Fibroblast of skin of right biceps (primary cell): ENCODE results near the gene SYCN.

Source experiments
- DNase-seq: peaks from one replicate; pipeline ENCODE4 v3.0.0-alpha.2; 2013

SYCN gene

DNA sequence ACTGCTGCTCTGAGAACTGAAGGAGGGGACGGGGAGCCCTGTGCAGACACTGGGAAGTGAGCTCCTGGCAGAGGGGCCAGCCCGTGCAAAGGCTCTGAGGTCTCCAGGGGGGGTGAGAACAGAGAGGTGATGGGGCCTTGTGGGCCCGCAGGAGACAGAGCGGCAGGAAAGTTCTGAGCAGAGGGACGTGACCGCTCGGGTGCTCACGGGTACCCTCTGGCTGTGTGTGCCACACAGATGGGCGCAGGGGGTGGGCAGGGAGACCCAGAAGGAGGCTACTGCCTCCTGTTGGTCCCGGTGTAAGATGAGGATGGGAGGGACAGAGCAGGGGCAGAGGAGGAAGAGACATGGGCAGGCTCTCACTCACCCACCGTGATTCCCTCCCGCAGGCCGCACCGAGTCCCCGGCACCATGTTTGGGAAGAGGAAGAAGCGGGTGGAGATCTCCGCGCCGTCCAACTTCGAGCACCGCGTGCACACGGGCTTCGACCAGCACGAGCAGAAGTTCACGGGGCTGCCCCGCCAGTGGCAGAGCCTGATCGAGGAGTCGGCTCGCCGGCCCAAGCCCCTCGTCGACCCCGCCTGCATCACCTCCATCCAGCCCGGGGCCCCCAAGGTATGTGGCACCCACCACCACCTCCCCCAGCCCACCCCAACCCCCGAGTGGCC is 34.8 kb downstream of the SYCN start:
- DNase-seq = no peak

GRCh38 chr19:39168258-39169142 is 35.6 kb downstream of the SYCN start:
- no peak for DNase-seq

GRCh38 chr19:39167461-39168257 is 36.4 kb downstream of the SYCN start:
- no peak for DNase-seq

DNA sequence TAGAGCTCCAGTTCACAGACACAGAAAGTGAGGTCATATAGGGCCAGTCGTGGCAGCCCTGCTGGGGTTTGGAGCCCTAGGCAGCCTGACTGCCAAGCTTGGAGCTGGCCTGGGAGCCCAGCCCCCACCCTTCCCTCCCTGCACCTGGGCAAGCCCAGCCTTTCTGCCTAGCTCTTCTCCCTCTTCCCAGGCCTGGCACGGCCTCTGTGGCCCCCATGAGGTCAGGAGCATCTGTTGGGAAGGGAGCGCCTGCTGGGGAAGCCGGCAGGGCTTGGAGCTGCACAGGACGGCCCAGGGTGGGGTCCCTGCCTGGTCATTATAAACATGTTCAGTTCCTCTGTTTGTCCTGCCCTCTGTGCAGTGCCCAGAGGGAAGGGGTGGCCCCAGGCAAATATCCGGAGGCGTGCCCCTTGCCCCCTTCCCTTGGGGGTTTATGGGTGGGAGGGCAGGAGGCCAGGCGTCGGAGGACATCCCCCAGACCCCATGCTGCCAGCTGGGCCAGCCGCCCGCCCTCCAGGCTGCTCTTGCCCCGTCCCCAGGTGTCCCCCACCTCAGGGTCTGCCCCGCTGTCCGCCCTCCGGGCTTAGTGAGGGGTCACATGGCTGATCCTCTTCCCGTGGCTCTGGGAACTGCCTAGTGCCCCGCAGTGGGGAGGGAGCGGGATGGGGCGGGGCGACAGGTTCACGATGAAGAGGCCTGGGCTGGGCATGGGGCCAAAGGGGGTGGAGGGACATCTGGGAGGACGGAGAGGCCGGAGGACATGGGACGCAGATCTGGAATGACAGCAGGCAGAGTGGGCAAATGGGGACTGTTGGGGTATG is 37.3 kb downstream of the SYCN start:
- DNase-seq = no peak

GRCh38 chr19:39165857-39166256 is 38.2 kb downstream of the SYCN start:
- no peak for DNase-seq

DNA sequence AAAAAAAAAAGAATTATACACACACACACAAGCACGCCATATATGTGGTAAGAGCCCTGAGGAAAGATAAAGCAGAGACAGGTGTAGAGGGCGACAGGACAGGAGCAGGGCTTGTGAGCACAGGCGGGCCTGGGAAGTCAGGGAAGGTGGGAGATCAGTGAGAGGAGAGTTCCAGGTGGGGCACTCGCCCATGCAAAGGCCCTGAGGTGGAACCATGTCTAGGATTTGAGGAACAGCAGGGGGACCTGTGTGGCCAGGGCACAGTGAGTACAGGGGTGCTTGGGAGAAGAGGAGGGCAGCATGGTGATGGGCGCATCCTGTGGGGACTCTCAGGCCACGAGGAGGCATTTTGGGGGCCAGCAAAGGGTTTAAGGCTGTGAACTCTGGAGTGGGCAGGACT is 39.8 kb downstream of the SYCN start:
- DNase-seq = no peak

- DNase-seq = no peak
Measured at GRCh38 chr19:39163621-39164020, 40.4 kb downstream of the SYCN start.

GRCh38 chr19:39162441-39163043 is 41.5 kb downstream of the SYCN start:
- no peak for DNase-seq

DNA sequence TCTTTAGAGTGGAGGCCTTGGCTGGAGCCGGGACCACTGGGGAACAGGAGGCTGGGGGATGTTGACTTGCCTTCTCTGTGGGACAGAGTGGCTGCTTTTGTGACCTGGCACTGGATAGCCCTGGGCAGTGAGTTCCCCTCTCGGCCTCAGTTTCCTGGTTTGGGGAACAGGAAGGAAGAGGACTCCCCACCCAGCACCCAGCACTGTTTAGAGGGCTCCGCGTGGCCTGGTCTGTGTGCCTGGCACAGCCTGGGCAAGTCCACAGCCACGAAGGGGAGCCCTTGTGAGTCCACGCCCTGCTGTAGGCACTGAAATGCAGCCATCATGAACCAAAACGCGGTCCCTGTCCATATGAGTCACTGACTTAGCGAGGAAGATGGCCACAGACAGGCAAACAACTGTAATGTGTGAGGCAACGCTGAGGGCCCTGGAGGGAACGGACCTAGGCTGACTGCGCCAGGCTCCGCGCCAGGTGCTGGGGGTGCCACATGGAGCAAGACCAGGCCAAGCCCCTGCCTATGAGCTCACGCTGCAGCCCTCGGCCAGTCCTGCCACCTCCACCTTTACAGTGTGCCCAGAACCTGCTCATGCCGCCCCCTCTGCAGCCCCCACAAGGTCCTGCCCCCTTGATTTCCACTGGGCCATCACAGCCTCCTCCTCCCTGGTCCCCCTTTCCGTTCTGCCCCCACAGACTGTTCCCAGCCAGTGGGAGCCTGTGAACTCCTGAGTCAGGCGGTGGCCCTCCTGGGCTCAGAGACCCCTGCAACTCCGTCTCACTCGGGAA is 43.0 kb downstream of the SYCN start:
- DNase-seq = no peak

GRCh38 chr19:39160523-39160861 is 43.6 kb downstream of the SYCN start:
- DNase-seq = peak; percentile 20

DNA sequence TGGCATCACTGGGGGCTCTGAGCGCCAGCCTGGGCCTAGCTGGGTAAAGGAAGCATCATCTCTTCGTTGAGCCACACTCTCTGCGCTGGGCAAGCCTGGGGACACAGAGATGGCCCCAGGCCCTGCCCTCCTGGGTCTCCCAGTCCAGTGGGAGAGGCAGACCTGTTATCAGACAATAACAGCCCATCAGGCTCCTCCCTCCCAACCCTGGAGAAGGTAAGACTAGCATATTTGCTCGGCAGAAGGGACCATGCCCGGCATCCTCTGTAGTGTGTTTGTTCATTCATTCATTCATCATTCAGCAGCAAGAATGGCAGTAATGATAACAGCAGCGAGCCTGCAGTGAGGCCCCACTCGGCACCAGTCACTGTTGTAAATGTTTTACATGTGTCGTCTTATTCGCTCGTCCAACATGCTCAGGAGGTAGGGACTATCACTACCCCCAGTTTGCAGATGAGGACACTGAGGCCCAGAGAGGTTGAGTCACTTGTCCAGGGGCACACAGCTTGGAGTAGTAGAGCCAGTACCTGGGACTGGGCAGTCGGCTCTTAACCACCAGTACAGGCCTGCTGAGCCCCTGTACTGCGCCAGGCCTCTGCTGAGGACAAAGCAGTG is 45.3 kb downstream of the SYCN start:
- DNase-seq = no peak

DNA sequence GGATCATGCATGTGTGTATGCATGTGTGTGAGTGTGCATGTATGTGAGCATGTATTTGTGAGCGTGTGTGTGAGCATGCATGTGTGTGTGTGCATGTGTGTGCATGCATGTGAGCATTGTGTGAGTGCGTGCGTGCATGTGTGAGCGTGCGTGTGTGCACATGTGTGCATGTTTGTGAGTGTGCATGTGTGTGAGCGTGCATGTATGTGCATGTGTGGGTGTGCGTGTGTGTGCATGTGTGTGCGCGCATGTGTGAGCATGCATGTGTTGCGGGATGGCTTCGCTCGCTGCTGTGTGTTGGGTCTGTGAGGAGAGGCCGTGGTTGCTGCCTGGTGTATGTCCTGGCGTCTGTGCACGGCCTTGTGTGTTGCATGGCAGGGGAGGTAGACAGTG is 46.1 kb downstream of the SYCN start:
- no peak for DNase-seq

DNA sequence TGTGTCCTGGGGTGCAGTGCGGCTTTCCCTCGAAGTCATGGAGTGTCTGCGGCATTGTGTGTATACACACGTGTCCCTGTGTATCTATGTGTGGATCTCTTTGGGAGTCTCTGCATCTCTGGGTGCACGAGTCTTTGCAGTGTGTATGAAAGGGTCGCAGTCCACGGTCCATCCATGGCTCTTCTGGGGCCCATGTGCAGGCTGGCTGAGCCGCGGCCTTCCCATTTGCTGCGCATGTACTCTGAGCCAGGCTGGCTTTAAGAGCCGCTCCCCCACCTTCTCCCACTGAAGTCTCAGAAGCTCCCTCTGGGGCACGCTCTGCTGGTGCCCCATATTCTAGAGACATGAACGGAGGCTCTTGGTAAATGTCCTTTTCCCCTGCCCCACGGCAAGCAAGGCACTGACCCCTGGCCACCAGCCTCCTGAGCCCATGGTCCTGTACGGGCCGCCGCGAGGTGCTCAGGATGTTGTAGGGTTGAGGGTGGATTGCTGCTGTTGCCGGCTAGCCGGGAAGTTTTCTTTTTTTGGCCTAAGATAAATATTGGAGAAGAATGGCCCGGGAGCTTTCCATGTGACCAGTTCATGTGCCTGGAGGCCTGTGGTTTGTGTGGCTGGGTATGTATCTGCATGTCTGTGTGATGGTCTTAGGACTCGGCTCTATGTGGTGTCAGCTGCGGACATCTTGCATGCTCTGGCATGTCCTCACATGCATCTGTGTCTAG is 46.6 kb downstream of the SYCN start:
- DNase-seq = no peak

- DNase-seq = peak; percentile 16
Measured at GRCh38 chr19:39156326-39157230, 47.5 kb downstream of the SYCN start.

GRCh38 chr19:39155741-39156140 is 48.3 kb downstream of the SYCN start:
- DNase-seq = no peak

DNA sequence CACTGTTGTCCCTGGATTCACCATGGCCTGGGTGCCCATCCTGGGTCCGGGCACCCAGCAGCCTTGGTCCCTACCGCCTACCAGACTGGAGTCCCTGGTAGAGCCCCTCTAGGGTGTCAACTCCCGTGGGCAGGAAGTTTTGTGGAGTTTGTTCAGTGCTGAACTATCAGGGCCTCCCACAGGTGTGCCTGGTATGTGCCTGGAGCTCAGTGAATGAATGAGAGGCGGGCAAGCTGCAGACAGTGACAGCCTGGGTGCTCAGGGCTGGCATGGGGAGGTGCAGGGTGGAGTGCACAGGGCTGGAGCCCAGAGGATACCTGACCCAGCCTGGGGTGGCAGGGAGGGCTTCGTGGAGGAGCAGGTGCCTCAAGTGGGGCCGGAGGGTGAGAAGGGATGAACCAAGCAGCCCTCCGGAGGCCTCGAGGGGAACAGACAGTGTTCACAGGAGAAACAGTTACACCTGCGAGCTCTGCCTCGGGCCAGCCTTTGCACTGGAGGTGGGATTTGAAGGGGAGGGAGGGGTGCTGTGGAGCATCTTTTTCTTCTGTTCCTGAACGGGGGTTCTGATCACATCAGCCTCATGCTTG is 48.9 kb downstream of the SYCN start:
- no peak for DNase-seq

DNA sequence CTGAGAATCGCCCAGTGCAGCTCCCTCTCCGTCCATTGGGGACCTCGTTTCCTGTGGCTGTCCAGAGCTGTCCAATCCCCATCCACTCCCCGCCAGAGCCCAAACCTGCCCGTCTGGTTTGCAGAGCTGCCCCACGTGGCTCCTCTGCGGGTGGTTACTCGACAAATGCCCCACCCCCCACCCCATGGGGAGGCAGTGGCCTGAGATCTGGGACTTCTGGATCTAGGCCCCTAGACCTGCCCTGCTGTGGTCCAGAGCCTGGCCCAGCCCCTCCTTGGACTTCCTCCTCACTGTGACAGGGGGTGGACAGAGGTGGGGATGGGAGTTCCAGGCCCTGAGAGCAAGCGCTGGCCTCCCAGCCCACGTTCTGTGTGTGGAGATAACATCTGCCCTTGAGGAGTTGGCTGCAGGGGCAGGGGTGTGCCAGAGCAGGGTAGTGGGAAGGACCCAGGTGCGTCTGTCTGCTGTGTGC is 49.4 kb downstream of the SYCN start:
- no peak for DNase-seq

DNA sequence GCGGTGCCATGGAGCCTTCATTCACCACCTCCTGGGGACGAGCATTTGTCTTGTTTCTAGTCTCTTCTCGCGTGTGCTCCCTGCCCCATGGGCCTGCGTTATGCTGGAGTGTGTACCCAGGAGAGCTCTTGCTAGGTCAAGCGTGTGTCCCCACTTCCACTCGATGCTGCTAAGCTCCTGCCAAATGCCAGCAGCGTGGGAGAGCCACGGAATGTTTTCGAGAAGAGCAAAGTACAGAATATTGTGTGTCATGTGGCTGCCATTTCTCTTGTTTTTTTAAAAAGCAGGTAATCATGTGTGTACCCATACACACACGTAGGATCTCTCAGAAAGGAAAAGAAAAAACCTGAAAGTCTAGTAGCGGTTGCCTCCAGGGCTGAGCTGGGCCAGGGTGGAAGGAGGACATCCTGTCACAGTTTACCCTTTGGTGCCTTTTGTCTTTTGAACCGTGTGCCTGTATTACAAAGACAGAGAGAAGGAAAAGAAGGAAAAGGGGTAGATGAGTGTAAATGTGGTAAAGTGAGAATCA is 49.9 kb downstream of the SYCN start:
- DNase-seq = no peak
